Prostate gland (tissue), 2 donors: Measurements from ENCODE around the gene KRT17.

ENCODE experiments used
- CTCF ChIP-seq, 4 experiments: fragments of 200-600 bp in 2 of 4; fragments of 450-650 bp in 2 of 4; sonication (generic) in 2 of 4; IDR thresholded peaks; 1 replicate in 3 of 4; 2 replicates in 1 of 4; pipeline ENCODE4 v1.5.1; 2016 to 2019; ENCODE audit warnings: antibody characterized with exemption in 4 of 4, mild to moderate bottlenecking in 2 of 4, moderate library complexity in 2 of 4
- POLR2AphosphoS5 ChIP-seq: sonication (generic); formaldehyde crosslinking; IDR thresholded peaks from one replicate; pipeline ENCODE4 v1.6.1; 2017; ENCODE audit warnings: antibody characterized with exemption

GRCh38 chr17:41632482-41633105 lies 8.2 kb upstream of the KRT17 start:
- no peak for TF ChIP-seq CTCF (IDR thresholded peaks at IDR 0.05)
- no peak for TF ChIP-seq POLR2AphosphoS5
